GM23338 (cell line): ENCODE results near the gene HOXA5. TPM values are rescaled to one million over a fixed set of nuclear protein-coding genes. Genes with fewer than 3 reads are reported as not detected.

Experiments
- ATAC-seq: fragments of 200-7000 bp; cut with Tn5 transposase; 3 replicates; pipeline ENCODE4 v1.9.1; 2020
- DNase-seq: peaks from one replicate; pipeline ENCODE4 v3.0.0-alpha.2; 2015; ENCODE audit warnings: low spot score
- H2AFZ ChIP-seq: fragments of 200-600 bp; sonication (generic); 2 replicates; pipeline ENCODE4 v1.8.0; 2016; ENCODE audit warnings: antibody characterized with exemption, mild to moderate bottlenecking, moderate library complexity
- H3F3A ChIP-seq: fragments of 200-600 bp; sonication (generic); replicated peaks from 2 replicates; pipeline ENCODE4 v1.8.0; 2017; ENCODE audit warnings: antibody characterized with exemption, mixed run types, low read depth
- H3K27ac ChIP-seq: fragments of 200-600 bp; sonication (generic); 2 replicates; pipeline ENCODE4 v1.6.1; 2016; ENCODE audit warnings: low read depth
- H3K27me3 ChIP-seq: fragments of 200-600 bp; sonication (generic); 2 replicates; pipeline ENCODE4 v1.8.0; 2016; ENCODE audit warnings: mild to moderate bottlenecking, mixed run types, moderate library complexity; ENCODE audit not compliant: insufficient read depth
- H3K36me3 ChIP-seq: fragments of 200-600 bp; sonication (generic); 2 replicates; pipeline ENCODE4 v1.8.0; 2016; ENCODE audit warnings: mild to moderate bottlenecking; ENCODE audit not compliant: insufficient read depth
- H3K4me1 ChIP-seq: fragments of 200-600 bp; sonication (generic); 2 replicates; pipeline ENCODE4 v1.8.0; 2016; ENCODE audit warnings: mild to moderate bottlenecking, moderate library complexity; ENCODE audit not compliant: insufficient read depth
- H3K4me2 ChIP-seq: fragments of 200-600 bp; sonication (generic); 2 replicates; pipeline ENCODE4 v1.7.1; 2017; ENCODE audit warnings: mixed run types
- H3K4me3 ChIP-seq: fragments of 200-600 bp; sonication (generic); 2 replicates; pipeline ENCODE4 v1.6.1; 2016; ENCODE audit warnings: mixed run types
- H3K79me2 ChIP-seq: fragments of 200-600 bp; sonication (generic); replicated peaks from 2 replicates; pipeline ENCODE4 v1.8.0; 2017; ENCODE audit warnings: mild to moderate bottlenecking; ENCODE audit not compliant: insufficient read depth
- H3K9me2 ChIP-seq: fragments of 200-600 bp; sonication (generic); 2 replicates; pipeline ENCODE4 v1.8.0; 2017; ENCODE audit not compliant: insufficient read depth
- H4K20me1 ChIP-seq: fragments of 200-600 bp; sonication (generic); replicated peaks from 2 replicates; pipeline ENCODE4 v1.8.0; 2017; ENCODE audit warnings: mild to moderate bottlenecking; ENCODE audit not compliant: insufficient read depth
- H3K27ac Mint-ChIP-seq: 2 replicates; pipeline ENCODE4 v1.8.0; 2020; ENCODE audit warnings: inconsistent platforms, mild to moderate bottlenecking, moderate library complexity, mixed read lengths
- H3K27me3 Mint-ChIP-seq: 3 replicates; pipeline ENCODE4 v1.8.0; 2022; ENCODE audit warnings: low read depth, mild to moderate bottlenecking, moderate library complexity, mixed read lengths, inconsistent platforms; ENCODE audit not compliant: insufficient read depth, poor library complexity
- H3K36me3 Mint-ChIP-seq: 3 replicates; pipeline ENCODE4 v1.8.0; 2021; ENCODE audit warnings: low read depth, mild to moderate bottlenecking, inconsistent platforms, moderate library complexity, mixed read lengths
- H3K4me1 Mint-ChIP-seq: 3 replicates; pipeline ENCODE4 v1.8.0; 2020; ENCODE audit warnings: mild to moderate bottlenecking, inconsistent platforms, mixed read lengths
- H3K4me3 Mint-ChIP-seq: 3 replicates; pipeline ENCODE4 v1.8.0; 2021; ENCODE audit warnings: moderate library complexity, mild to moderate bottlenecking, inconsistent platforms, mixed read lengths
- H3K9me3 Mint-ChIP-seq: 3 replicates; pipeline ENCODE4 v1.8.0; 2020; ENCODE audit warnings: moderate library complexity, mild to moderate bottlenecking, inconsistent platforms, mixed read lengths
- CREB1 ChIP-seq: fragments of 250-450 bp; sonication (Bioruptor Pico); IDR thresholded peaks from 2 replicates; pipeline ENCODE4 v1.5.0; 2020; ENCODE audit warnings: low read depth, mild to moderate bottlenecking, moderate library complexity
- EZH2 ChIP-seq: fragments of 200-600 bp; sonication (generic); IDR thresholded peaks from one replicate; pipeline ENCODE4 v1.8.0; 2017; ENCODE audit warnings: antibody characterized with exemption, mild to moderate bottlenecking, low read depth; ENCODE audit not compliant: unreplicated experiment
- EZH2phosphoT487 ChIP-seq: fragments of 200-600 bp; sonication (generic); IDR thresholded peaks from one replicate; pipeline ENCODE4 v1.8.1; 2018; ENCODE audit warnings: antibody characterized with exemption; ENCODE audit not compliant: unreplicated experiment
- JUNB ChIP-seq: IDR thresholded peaks from one replicate; pipeline ENCODE4 v1.6.1; 2016; ENCODE audit warnings: antibody characterized with exemption; ENCODE audit not compliant: unreplicated experiment
- NANOG ChIP-seq: IDR thresholded peaks from 2 replicates; pipeline ENCODE4 v1.6.1; 2016; ENCODE audit warnings: antibody characterized with exemption, borderline replicate concordance
- POLR2AphosphoS5 ChIP-seq: IDR thresholded peaks from 2 replicates; pipeline ENCODE4 v1.6.1; 2016; ENCODE audit warnings: antibody characterized with exemption, low read depth
- ZNF331 ChIP-seq: fragments of 250-450 bp; sonication (Bioruptor Pico); IDR thresholded peaks from 2 replicates; pipeline ENCODE4 v1.5.0; 2020; ENCODE audit warnings: low read depth, mild to moderate bottlenecking, moderate library complexity
- polyA plus RNA-seq: library from polyadenylated mRNA; unstranded; fragments of >200 nt; fragmentation: Nextera tagmentation; extraction: Ambion mirVana; gene quantifications from 2 replicates; pipeline ENCODE4 v1.2.1, GENCODE V29; 2016
- total RNA-seq: library from RNA; depleted of rRNA; stranded (reverse); fragments of >200 nt; shearing (Covaris generic); gene quantifications from 2 replicates; pipeline ENCODE4 v1.2.3, GENCODE V29; 2014
- TF ChIP-seq, protein P1 (sequence below), 2 experiments: fragments of 200-600 bp in 1 of 2; sonication (generic) in 1 of 2; conservative IDR thresholded peaks; 2 replicates each; pipeline versions ENCODE4 v1.5.1 to v1.6.1; 2016 to 2017; ENCODE audit warnings: antibody characterized with exemption in 2 of 2, low read depth in 2 of 2, mild to moderate bottlenecking in 2 of 2, moderate library complexity in 1 of 2

HOXA5 gene
- total and polyA plus RNA-seq, 2 experiments from 2014 or later, result not detected

- H3K27ac Mint-ChIP-seq, result no peak overlapping the region
- peaks cover 15% of the 10 kb centered on the region; the same call in 2 of the 3 replicates for H3K4me1 Mint-ChIP-seq
- peak; percentile 2; the same call in 2 of the 3 replicates for ATAC-seq
- H3K9me2 ChIP-seq, result no peaks in the 10 kb centered on the region
- H3K4me1 ChIP-seq, result peaks cover 29% of the 10 kb centered on the region
- no peak overlapping the region for H3K4me3 Mint-ChIP-seq
- TF ChIP-seq EZH2, result peak; percentile 72
- no peak for TF ChIP-seq NANOG
- peak overlapping the region; percentile 43; the same call in 1 of the 2 replicates for H3K4me3 ChIP-seq
- H3K36me3 Mint-ChIP-seq, result no peaks in the 10 kb centered on the region; the same call in 2 of the 3 replicates
- DNase-seq, result peak; percentile 48
- H3K9me3 Mint-ChIP-seq, result peaks cover 11% of the 10 kb centered on the region; the same call in 2 of the 3 replicates
- no peak overlapping the region for H2AFZ ChIP-seq
- peaks cover 95% of the 10 kb centered on the region for H3K27me3 Mint-ChIP-seq
- no peaks in the 10 kb centered on the region for H3K36me3 ChIP-seq
- peaks cover 51% of the 10 kb centered on the region for H3F3A ChIP-seq
- H4K20me1 ChIP-seq, result peaks cover 46% of the 10 kb centered on the region
- no peak overlapping the region for H3K27ac ChIP-seq
- no peaks in the 10 kb centered on the region for H3K79me2 ChIP-seq
- peak overlapping the region; percentile 70; the same call in 1 of the 2 replicates for H3K4me2 ChIP-seq
- peaks cover 100% of the 10 kb centered on the region for H3K27me3 ChIP-seq
These were observed 29.5 kb upstream of the HOXA5 start for GRCh38 chr7:27172823-27173510.

GRCh38 chr7:27172315-27172774 lies 28.9 kb upstream of the HOXA5 start:
- peaks cover 50% of the 10 kb centered on the region for H3F3A ChIP-seq
- no peaks in the 10 kb centered on the region for H3K79me2 ChIP-seq
- peaks cover 11% of the 10 kb centered on the region; the same call in 2 of the 3 replicates for H3K9me3 Mint-ChIP-seq
- ATAC-seq, result no peak
- no peak overlapping the region for H3K27ac Mint-ChIP-seq
- H3K4me2 ChIP-seq, result no peak overlapping the region; the same call in 1 of the 2 replicates
- H4K20me1 ChIP-seq, result peaks cover 47% of the 10 kb centered on the region
- H3K27me3 ChIP-seq, result peaks cover 100% of the 10 kb centered on the region
- H2AFZ ChIP-seq, result no peak overlapping the region
- no peak overlapping the region for H3K27ac ChIP-seq
- peaks cover 29% of the 10 kb centered on the region for H3K4me1 ChIP-seq
- H3K27me3 Mint-ChIP-seq, result peaks cover 95% of the 10 kb centered on the region
- no peaks in the 10 kb centered on the region for H3K36me3 ChIP-seq
- DNase-seq, result no peak
- peaks cover 15% of the 10 kb centered on the region; the same call in 2 of the 3 replicates for H3K4me1 Mint-ChIP-seq
- H3K9me2 ChIP-seq, result no peaks in the 10 kb centered on the region
- H3K4me3 ChIP-seq, result no peak overlapping the region
- H3K36me3 Mint-ChIP-seq, result no peaks in the 10 kb centered on the region; the same call in 2 of the 3 replicates
- no peak overlapping the region for H3K4me3 Mint-ChIP-seq
- TF ChIP-seq CREB1 (CRISPR knock-in tag), result no peak
- peak; percentile 70 for TF ChIP-seq EZH2
- TF ChIP-seq JUNB, result no peak
- peak; percentile 58 for TF ChIP-seq EZH2phosphoT487
- no peak for TF ChIP-seq POLR2AphosphoS5

DNA sequence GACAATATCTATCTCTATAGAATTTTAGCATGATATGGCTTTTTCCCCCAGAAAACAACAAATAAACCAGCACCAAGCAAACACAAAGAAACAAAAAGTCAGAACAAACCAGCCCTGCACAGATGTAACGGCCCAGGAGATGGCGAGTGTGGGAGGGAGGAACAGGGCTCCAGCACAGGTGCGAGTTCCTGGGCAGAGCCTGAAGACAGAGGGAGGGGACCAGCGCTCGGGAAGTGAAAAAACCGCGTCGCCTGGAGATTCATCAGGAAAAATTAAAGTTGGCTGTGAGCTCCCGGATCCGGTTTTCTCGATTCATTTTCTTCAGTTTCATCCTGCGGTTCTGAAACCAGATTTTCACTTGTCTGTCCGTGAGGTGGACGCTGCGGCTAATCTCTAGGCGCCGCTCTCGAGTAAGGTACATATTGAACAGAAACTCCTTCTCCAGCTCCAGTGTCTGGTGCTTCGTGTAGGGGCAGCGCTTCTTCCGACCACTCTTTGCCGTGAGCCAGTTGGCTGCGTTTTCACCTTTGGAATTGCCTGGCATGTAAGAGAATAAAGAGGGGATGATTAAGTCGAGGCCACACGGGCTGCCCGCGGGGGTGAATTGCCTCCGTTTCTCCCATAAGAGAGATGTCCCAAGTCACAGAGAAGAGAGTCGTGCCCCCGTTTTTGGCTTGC lies 28.3 kb upstream of the HOXA5 start:
- H3K4me1 ChIP-seq, result peaks cover 29% of the 10 kb centered on the region
- H3K27ac ChIP-seq, result no peak overlapping the region
- no peaks in the 10 kb centered on the region; the same call in 2 of the 3 replicates for H3K36me3 Mint-ChIP-seq
- peaks cover 51% of the 10 kb centered on the region for H3F3A ChIP-seq
- H3K4me2 ChIP-seq, result no peak overlapping the region
- H3K4me3 Mint-ChIP-seq, result peak overlapping the region; percentile 8; the same call in 1 of the 3 replicates
- no peak overlapping the region for H3K27ac Mint-ChIP-seq
- DNase-seq (peak; percentile 52), ATAC-seq (no peak)
- no peaks in the 10 kb centered on the region for H3K36me3 ChIP-seq
- no peaks in the 10 kb centered on the region for H3K79me2 ChIP-seq
- peaks cover 15% of the 10 kb centered on the region; the same call in 2 of the 3 replicates for H3K4me1 Mint-ChIP-seq
- no peak overlapping the region for H3K4me3 ChIP-seq
- TF ChIP-seq ZNF331 (CRISPR knock-in tag), result no peak
- TF ChIP-seq EZH2phosphoT487, result peak; percentile 7
- TF ChIP-seq, protein P1, sequence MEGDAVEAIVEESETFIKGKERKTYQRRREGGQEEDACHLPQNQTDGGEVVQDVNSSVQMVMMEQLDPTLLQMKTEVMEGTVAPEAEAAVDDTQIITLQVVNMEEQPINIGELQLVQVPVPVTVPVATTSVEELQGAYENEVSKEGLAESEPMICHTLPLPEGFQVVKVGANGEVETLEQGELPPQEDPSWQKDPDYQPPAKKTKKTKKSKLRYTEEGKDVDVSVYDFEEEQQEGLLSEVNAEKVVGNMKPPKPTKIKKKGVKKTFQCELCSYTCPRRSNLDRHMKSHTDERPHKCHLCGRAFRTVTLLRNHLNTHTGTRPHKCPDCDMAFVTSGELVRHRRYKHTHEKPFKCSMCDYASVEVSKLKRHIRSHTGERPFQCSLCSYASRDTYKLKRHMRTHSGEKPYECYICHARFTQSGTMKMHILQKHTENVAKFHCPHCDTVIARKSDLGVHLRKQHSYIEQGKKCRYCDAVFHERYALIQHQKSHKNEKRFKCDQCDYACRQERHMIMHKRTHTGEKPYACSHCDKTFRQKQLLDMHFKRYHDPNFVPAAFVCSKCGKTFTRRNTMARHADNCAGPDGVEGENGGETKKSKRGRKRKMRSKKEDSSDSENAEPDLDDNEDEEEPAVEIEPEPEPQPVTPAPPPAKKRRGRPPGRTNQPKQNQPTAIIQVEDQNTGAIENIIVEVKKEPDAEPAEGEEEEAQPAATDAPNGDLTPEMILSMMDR (conservative IDR thresholded peaks at IDR 0.05; ENCODE audit: low read depth in 2 of 2), result no peak
- TF ChIP-seq JUNB, result no peak
- no peak for TF ChIP-seq CREB1 (CRISPR knock-in tag)
- TF ChIP-seq EZH2, result peak; percentile 47
- no peaks in the 10 kb centered on the region for H3K9me2 ChIP-seq
- H4K20me1 ChIP-seq, result peaks cover 50% of the 10 kb centered on the region
- H3K27me3 ChIP-seq, result peaks cover 100% of the 10 kb centered on the region
- no peak overlapping the region for H2AFZ ChIP-seq
- peaks cover 95% of the 10 kb centered on the region for H3K27me3 Mint-ChIP-seq
- peaks cover 14% of the 10 kb centered on the region; the same call in 2 of the 3 replicates for H3K9me3 Mint-ChIP-seq
